HEK293 (cell line): ENCODE results near the gene AFF1.

ENCODE experiments used
- CTCF ChIA-PET: fragments of 350-600 bp; formaldehyde crosslinking; extraction: SDS; loops from one replicate; lab custom pipeline; 2021; ENCODE audit warnings: antibody characterized with exemption; lab: Yijun Ruan, JAX
- POLR2A ChIA-PET: fragments of 300-600 bp; formaldehyde crosslinking; extraction: SDS; loops from one replicate; lab custom pipeline; 2020; ENCODE audit warnings: antibody characterized with exemption, inconsistent platforms; lab: Yijun Ruan, JAX
- H3K27ac ChIP-seq: fragments of 200-500 bp; sonication (Bioruptor generic); 2 replicates; pipeline ENCODE4 v1.5.1; 2014; ENCODE audit warnings: low read depth, low read length, control low read depth, inconsistent platforms; ENCODE audit errors: extremely low read depth
- H3K36me3 ChIP-seq, 2 experiments: fragments of 200-500 bp in 1 of 2; sonication (Bioruptor generic) in 1 of 2; 1 replicate in 1 of 2; 2 replicates in 1 of 2; pipeline ENCODE4 v1.5.1; 2014 to 2017; ENCODE audit warnings: inconsistent platforms in 2 of 2, low read length in 2 of 2; ENCODE audit not compliant: control insufficient read depth in 2 of 2, insufficient read depth in 1 of 2
- H3K4me1 ChIP-seq: fragments of 200-500 bp; sonication (Bioruptor generic); 2 replicates; pipeline ENCODE4 v1.5.1; 2014; ENCODE audit warnings: mild to moderate bottlenecking, low read length, inconsistent platforms; ENCODE audit not compliant: control insufficient read depth, insufficient read depth
- H3K4me3 ChIP-seq: 2 replicates; pipeline ENCODE4 v1.5.1; 2011; ENCODE audit warnings: low read depth, mild to moderate bottlenecking, control low read depth, low read length, moderate library complexity
- H3K9me3 ChIP-seq: fragments of 200-500 bp; sonication (Bioruptor generic); 2 replicates; pipeline ENCODE4 v1.5.1; 2014; ENCODE audit warnings: low read depth, low read length, inconsistent platforms; ENCODE audit not compliant: control insufficient read depth, insufficient read depth
- EGR2 ChIP-seq: fragments of 450-650 bp; formaldehyde crosslinking; IDR thresholded peaks from 2 replicates; pipeline ENCODE4 v1.5.1; 2016; ENCODE audit warnings: low read depth, missing biosample characterization, missing genetic modification characterization
- GLI2 ChIP-seq: fragments of 450-650 bp; formaldehyde crosslinking; IDR thresholded peaks from 2 replicates; pipeline ENCODE4; 2017; ENCODE audit warnings: missing biosample characterization, missing genetic modification characterization, low read depth, borderline replicate concordance
- PRDM1 ChIP-seq: fragments of 450-650 bp; formaldehyde crosslinking; IDR thresholded peaks from 2 replicates; pipeline ENCODE4; 2016; ENCODE audit warnings: missing biosample characterization, missing genetic modification characterization
- SP2 ChIP-seq: fragments of 450-650 bp; formaldehyde crosslinking; IDR thresholded peaks from 2 replicates; pipeline ENCODE4 v1.5.1; 2016; ENCODE audit warnings: missing biosample characterization, missing genetic modification characterization
- ZFHX2 ChIP-seq: fragments of 450-650 bp; formaldehyde crosslinking; conservative IDR thresholded peaks from 2 replicates; pipeline ENCODE4 v1.5.1; 2016; ENCODE audit warnings: missing biosample characterization, missing genetic modification characterization
- ZNF121 ChIP-seq: fragments of 450-650 bp; formaldehyde crosslinking; IDR thresholded peaks from 2 replicates; pipeline ENCODE4 v1.5.1; 2016; ENCODE audit warnings: missing biosample characterization, missing genetic modification characterization
- ZNF2 ChIP-seq: fragments of 450-650 bp; formaldehyde crosslinking; IDR thresholded peaks from 2 replicates; pipeline ENCODE4 v1.5.1; 2016; ENCODE audit warnings: missing biosample characterization, missing genetic modification characterization
- ZNF514 ChIP-seq: fragments of 450-650 bp; formaldehyde crosslinking; IDR thresholded peaks from 2 replicates; pipeline ENCODE4 v1.5.1; 2016; ENCODE audit warnings: missing biosample characterization, missing genetic modification characterization
- ZNF549 ChIP-seq: fragments of 450-650 bp; IDR thresholded peaks from 2 replicates; pipeline ENCODE4 v1.5.1; 2018; ENCODE audit warnings: missing biosample characterization, missing genetic modification characterization, mild to moderate bottlenecking, inconsistent platforms, moderate library complexity
- ZNF629 ChIP-seq: fragments of 450-650 bp; formaldehyde crosslinking; IDR thresholded peaks from 2 replicates; pipeline ENCODE4 v1.5.1; 2017; ENCODE audit warnings: missing biosample characterization, missing genetic modification characterization
- ZNF664 ChIP-seq: fragments of 450-650 bp; formaldehyde crosslinking; IDR thresholded peaks from 2 replicates; pipeline ENCODE4 v1.5.1; 2016; ENCODE audit warnings: missing biosample characterization, missing genetic modification characterization
- ZNF707 ChIP-seq: fragments of 450-650 bp; formaldehyde crosslinking; IDR thresholded peaks from 2 replicates; pipeline ENCODE4 v1.5.1; 2016; ENCODE audit warnings: missing biosample characterization, missing genetic modification characterization
- ZNF777 ChIP-seq: fragments of 450-650 bp; formaldehyde crosslinking; IDR thresholded peaks from 2 replicates; pipeline ENCODE4 v1.5.1; 2017; ENCODE audit warnings: missing biosample characterization, missing genetic modification characterization, borderline replicate concordance
- ZNF837 ChIP-seq: fragments of 450-650 bp; formaldehyde crosslinking; IDR thresholded peaks from 2 replicates; pipeline ENCODE4 v1.5.1; 2016; ENCODE audit warnings: missing biosample characterization, missing genetic modification characterization
- TF ChIP-seq, protein P1 (sequence below): fragments of 450-650 bp; formaldehyde crosslinking; IDR thresholded peaks from 2 replicates; pipeline ENCODE4 v1.5.1; 2016; ENCODE audit warnings: missing biosample characterization, missing genetic modification characterization
- TF ChIP-seq, protein P2 (sequence below): fragments of 450-650 bp; formaldehyde crosslinking; IDR thresholded peaks from 2 replicates; pipeline ENCODE4 v1.5.1; 2017; ENCODE audit warnings: missing biosample characterization, missing genetic modification characterization
- TF ChIP-seq, protein P3 (sequence below): fragments of 450-650 bp; formaldehyde crosslinking; IDR thresholded peaks from 2 replicates; pipeline ENCODE4 v1.5.1; 2016; ENCODE audit warnings: missing biosample characterization, missing genetic modification characterization, borderline replicate concordance
- TF ChIP-seq, protein P4 (sequence below): IDR thresholded peaks from 2 replicates; pipeline ENCODE4 v1.6.1; 2011; ENCODE audit warnings: mild to moderate bottlenecking, low read depth, low read length, borderline replicate concordance

The AFF1 gene

DNA sequence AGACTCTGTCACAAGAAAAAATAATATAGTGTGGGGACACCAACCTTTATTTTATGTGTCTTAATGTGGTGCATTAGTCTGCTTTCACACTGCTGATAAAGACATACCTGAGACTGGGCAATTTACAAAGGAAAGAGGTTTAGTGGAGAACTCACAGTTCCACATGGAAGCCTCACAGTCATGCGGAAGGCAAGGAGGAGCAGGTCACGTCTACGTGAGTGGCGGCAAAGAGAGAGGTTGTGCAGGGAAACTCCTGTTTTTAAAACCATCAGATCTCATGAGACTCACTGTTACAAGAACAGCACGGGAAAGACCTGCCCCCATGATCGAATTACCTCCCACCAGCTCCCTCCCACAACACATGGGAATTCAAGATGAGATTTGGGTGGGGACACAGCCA is 130.2 kb downstream of the AFF1 start:
- Histone ChIP-seq H3K27ac (no peak overlapping the region), H3K4me1 (peaks cover 16% of the 10 kb centered on the region), H3K36me3 (no peaks in the 10 kb centered on the region), H3K4me3 (no peak overlapping the region), H3K9me3 (no peaks in the 10 kb centered on the region)
- ChIA-PET POLR2A (interaction anchor here (0.7 kb wide), 1 partner anchor 174 kb away, joined by 3 read pairs; no protein-coding TSS in a partner anchor), CTCF (no interaction called here)
- TF ChIP-seq ZNF2 (tag by site-specific recombination): no peak
- no peak for TF ChIP-seq ZNF664 (tag by site-specific recombination)
- TF ChIP-seq ZFHX2 (tag by site-specific recombination): 0 out of 2 replicates have a peak, but pooled peaks have one; percentile 15
- no peak for TF ChIP-seq ZNF777 (tag by site-specific recombination)
- TF ChIP-seq ZNF549 (tag by site-specific recombination): no peak

DNA sequence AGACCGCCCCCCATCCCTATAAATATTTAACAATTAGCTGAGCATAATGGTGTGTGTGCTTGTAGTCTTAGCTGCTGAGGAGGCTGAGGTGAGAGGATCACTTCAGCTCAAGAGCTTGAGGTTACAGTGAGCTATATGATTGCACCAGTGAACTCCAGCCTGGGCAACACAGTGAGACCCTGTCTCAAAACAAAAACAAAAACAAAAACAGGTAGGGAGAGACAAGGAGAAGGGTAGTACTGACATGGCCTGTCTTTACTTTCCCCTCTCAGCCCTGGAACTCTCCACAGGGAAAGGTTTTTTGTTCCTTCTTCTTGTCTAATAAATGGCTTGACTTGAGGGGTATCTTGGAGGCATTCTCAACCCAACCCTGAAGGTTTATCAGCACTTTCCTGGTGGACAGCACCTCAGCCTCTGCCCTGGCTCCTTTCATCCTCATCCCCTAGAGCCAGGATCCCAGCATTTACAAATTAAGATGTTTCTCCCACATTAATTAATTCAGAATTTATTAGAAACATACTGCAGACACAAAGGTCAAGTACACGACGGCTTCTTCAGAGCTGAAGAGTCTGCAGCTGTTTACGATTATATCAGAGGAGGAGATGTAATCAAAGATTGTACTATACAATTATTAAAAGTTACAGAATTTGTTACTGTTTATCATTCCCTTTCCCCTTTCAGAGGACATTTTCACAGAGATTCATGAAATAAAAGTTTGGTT is 131.8 kb downstream of the AFF1 start:
- ChIA-PET CTCF (interaction anchor here (1.1 kb wide), 1 partner anchor 571 kb away, joined by 3 read pairs; no protein-coding TSS in a partner anchor), POLR2A (no interaction called here)
- peaks cover 16% of the 10 kb centered on the region for H3K4me1 ChIP-seq
- no peak overlapping the region for H3K27ac ChIP-seq
- no peaks in the 10 kb centered on the region for H3K9me3 ChIP-seq
- no peaks in the 10 kb centered on the region for H3K36me3 ChIP-seq
- H3K4me3 ChIP-seq: no peak overlapping the region
- TF ChIP-seq ZNF514: no peak
- no peak for TF ChIP-seq EGR2
- TF ChIP-seq, protein P1, sequence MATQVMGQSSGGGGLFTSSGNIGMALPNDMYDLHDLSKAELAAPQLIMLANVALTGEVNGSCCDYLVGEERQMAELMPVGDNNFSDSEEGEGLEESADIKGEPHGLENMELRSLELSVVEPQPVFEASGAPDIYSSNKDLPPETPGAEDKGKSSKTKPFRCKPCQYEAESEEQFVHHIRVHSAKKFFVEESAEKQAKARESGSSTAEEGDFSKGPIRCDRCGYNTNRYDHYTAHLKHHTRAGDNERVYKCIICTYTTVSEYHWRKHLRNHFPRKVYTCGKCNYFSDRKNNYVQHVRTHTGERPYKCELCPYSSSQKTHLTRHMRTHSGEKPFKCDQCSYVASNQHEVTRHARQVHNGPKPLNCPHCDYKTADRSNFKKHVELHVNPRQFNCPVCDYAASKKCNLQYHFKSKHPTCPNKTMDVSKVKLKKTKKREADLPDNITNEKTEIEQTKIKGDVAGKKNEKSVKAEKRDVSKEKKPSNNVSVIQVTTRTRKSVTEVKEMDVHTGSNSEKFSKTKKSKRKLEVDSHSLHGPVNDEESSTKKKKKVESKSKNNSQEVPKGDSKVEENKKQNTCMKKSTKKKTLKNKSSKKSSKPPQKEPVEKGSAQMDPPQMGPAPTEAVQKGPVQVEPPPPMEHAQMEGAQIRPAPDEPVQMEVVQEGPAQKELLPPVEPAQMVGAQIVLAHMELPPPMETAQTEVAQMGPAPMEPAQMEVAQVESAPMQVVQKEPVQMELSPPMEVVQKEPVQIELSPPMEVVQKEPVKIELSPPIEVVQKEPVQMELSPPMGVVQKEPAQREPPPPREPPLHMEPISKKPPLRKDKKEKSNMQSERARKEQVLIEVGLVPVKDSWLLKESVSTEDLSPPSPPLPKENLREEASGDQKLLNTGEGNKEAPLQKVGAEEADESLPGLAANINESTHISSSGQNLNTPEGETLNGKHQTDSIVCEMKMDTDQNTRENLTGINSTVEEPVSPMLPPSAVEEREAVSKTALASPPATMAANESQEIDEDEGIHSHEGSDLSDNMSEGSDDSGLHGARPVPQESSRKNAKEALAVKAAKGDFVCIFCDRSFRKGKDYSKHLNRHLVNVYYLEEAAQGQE: peak; percentile 92
- TF ChIP-seq SP2 (tag by site-specific recombination): no peak
- TF ChIP-seq ZNF629 (tag by site-specific recombination): no peak
- TF ChIP-seq ZNF121 (tag by site-specific recombination): peak; percentile 77

DNA sequence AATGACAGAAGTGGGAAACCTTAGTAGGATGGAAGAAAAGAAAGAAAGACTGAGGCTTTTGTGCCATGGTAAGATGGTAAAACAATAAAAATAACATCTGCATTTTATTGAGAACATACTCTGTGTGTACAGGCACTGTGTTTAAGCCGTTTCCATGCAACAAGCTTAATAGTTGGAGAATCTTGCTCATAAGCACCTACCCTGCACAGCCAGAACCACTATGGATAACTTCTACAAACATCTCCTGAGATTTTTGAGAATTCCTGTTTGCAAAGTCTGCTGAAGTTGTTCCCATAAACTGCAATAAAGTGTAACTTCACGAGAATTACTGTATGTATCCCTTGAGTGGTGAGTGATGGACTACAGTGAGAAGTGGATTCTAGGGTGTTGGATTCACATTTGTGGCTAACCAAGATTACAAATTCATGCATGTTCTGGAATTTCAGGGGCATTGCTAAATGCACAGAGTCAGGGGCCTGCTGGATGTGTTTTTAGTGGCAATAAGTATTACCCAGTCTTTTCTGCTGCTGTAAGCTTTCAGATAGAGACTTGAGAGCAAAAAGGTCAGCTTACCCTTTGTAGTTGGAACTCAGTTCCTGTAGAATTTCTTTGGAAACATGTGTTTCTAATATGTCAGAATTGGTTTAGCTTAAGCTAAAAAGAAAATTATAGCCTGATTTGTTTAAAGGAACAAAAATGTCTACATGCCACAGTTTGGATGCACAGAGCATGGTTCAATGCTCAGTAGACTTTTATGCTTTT is 132.5 kb downstream of the AFF1 start:
- Histone ChIP-seq H3K27ac (no peak overlapping the region), H3K4me1 (peaks cover 16% of the 10 kb centered on the region), H3K36me3 (no peaks in the 10 kb centered on the region), H3K9me3 (no peaks in the 10 kb centered on the region), H3K4me3 (no peak overlapping the region)
- ChIA-PET CTCF (interaction anchor here (1.1 to 1.3 kb wide), 2 partner anchors 13 to 572 kb away, joined by 3 read pairs; no protein-coding TSS in a partner anchor), POLR2A (no interaction called here)
- TF ChIP-seq ZNF837 (tag by site-specific recombination) (no peak), GLI2 (tag by site-specific recombination) (no peak), PRDM1 (no peak), ZNF707 (tag by site-specific recombination) (no peak)
- TF ChIP-seq, protein P2, sequence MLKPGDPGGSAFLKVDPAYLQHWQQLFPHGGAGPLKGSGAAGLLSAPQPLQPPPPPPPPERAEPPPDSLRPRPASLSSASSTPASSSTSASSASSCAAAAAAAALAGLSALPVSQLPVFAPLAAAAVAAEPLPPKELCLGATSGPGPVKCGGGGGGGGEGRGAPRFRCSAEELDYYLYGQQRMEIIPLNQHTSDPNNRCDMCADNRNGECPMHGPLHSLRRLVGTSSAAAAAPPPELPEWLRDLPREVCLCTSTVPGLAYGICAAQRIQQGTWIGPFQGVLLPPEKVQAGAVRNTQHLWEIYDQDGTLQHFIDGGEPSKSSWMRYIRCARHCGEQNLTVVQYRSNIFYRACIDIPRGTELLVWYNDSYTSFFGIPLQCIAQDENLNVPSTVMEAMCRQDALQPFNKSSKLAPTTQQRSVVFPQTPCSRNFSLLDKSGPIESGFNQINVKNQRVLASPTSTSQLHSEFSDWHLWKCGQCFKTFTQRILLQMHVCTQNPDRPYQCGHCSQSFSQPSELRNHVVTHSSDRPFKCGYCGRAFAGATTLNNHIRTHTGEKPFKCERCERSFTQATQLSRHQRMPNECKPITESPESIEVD (tag by site-specific recombination): peak; percentile 62; the same call in 1 of the 2 replicates
- TF ChIP-seq, protein P3, sequence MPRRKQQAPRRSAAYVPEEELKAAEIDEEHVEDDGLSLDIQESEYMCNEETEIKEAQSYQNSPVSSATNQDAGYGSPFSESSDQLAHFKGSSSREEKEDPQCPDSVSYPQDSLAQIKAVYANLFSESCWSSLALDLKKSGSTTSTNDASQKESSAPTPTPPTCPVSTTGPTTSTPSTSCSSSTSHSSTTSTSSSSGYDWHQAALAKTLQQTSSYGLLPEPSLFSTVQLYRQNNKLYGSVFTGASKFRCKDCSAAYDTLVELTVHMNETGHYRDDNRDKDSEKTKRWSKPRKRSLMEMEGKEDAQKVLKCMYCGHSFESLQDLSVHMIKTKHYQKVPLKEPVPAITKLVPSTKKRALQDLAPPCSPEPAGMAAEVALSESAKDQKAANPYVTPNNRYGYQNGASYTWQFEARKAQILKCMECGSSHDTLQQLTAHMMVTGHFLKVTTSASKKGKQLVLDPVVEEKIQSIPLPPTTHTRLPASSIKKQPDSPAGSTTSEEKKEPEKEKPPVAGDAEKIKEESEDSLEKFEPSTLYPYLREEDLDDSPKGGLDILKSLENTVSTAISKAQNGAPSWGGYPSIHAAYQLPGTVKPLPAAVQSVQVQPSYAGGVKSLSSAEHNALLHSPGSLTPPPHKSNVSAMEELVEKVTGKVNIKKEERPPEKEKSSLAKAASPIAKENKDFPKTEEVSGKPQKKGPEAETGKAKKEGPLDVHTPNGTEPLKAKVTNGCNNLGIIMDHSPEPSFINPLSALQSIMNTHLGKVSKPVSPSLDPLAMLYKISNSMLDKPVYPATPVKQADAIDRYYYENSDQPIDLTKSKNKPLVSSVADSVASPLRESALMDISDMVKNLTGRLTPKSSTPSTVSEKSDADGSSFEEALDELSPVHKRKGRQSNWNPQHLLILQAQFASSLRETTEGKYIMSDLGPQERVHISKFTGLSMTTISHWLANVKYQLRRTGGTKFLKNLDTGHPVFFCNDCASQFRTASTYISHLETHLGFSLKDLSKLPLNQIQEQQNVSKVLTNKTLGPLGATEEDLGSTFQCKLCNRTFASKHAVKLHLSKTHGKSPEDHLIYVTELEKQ (tag by site-specific recombination): no peak
- TF ChIP-seq, protein P4, sequence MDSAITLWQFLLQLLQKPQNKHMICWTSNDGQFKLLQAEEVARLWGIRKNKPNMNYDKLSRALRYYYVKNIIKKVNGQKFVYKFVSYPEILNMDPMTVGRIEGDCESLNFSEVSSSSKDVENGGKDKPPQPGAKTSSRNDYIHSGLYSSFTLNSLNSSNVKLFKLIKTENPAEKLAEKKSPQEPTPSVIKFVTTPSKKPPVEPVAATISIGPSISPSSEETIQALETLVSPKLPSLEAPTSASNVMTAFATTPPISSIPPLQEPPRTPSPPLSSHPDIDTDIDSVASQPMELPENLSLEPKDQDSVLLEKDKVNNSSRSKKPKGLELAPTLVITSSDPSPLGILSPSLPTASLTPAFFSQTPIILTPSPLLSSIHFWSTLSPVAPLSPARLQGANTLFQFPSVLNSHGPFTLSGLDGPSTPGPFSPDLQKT: no peak
